Smooth muscle cell (in vitro differentiated cells): ENCODE data around the gene SPRTN. TPM values are rescaled to one million over a fixed set of nuclear protein-coding genes. Genes with fewer than 3 reads are reported as not detected.

Experiments used
- DNase-seq: peaks from one replicate; lab custom pipeline; 2025; ENCODE audit not compliant: unreplicated experiment; lab: John Stamatoyannopoulos, UW
- H2AFZ ChIP-seq: fragments of 200-600 bp; sonication (generic); 2 replicates; pipeline ENCODE4 v1.6.0; 2016; ENCODE audit warnings: antibody characterized with exemption, low read depth, mild to moderate bottlenecking
- H3F3A ChIP-seq: fragments of 200-600 bp; sonication (generic); 2 replicates; pipeline ENCODE4 v1.6.0; 2017; ENCODE audit warnings: antibody characterized with exemption, low read depth
- H3K27ac ChIP-seq: fragments of 200-600 bp; sonication (generic); 2 replicates; pipeline ENCODE4 v1.5.1; 2016; ENCODE audit warnings: low read depth, mild to moderate bottlenecking
- H3K27me3 ChIP-seq: fragments of 200-600 bp; sonication (generic); 2 replicates; pipeline ENCODE4 v1.6.1; 2016; ENCODE audit warnings: low read depth, mild to moderate bottlenecking
- H3K36me3 ChIP-seq: fragments of 200-600 bp; sonication (generic); 2 replicates; pipeline ENCODE4 v1.5.1; 2016; ENCODE audit warnings: low read depth
- H3K4me1 ChIP-seq: fragments of 200-600 bp; sonication (generic); 2 replicates; pipeline ENCODE4 v1.5.1; 2016; ENCODE audit warnings: low read depth
- H3K4me2 ChIP-seq: fragments of 200-600 bp; sonication (generic); 2 replicates; pipeline ENCODE4 v1.6.0; 2016; ENCODE audit warnings: mild to moderate bottlenecking
- H3K4me3 ChIP-seq: fragments of 200-600 bp; sonication (generic); 2 replicates; pipeline ENCODE4 v1.5.1; 2016; ENCODE audit warnings: mild to moderate bottlenecking
- H3K79me2 ChIP-seq: fragments of 200-600 bp; sonication (generic); 2 replicates; pipeline ENCODE4 v1.6.0; 2016; ENCODE audit warnings: low read depth, mild to moderate bottlenecking
- H3K9ac ChIP-seq: fragments of 200-600 bp; sonication (generic); 2 replicates; pipeline ENCODE4 v1.6.0; 2016; ENCODE audit warnings: low read depth
- H3K9me3 ChIP-seq: fragments of 200-600 bp; sonication (generic); replicated peaks from 2 replicates; pipeline ENCODE4 v1.5.1; 2016; ENCODE audit warnings: low read depth
- H4K20me1 ChIP-seq: fragments of 200-600 bp; sonication (generic); 2 replicates; pipeline ENCODE4 v1.6.0; 2016; ENCODE audit warnings: low read depth
- CTCF ChIP-seq: fragments of 200-600 bp; sonication (generic); IDR thresholded peaks from 2 replicates; pipeline ENCODE4 v1.5.1; 2017; ENCODE audit warnings: borderline replicate concordance, mild to moderate bottlenecking, antibody characterized with exemption; ENCODE audit not compliant: insufficient read depth, poor library complexity, severe bottlenecking
- WGBS: methylation state at CpG from one replicate; pipeline ENCODE4 v1.1.7; 2016; ENCODE audit warnings: low lambda C conversion rate; 5-methylcytosine and 5-hydroxymethylcytosine counted together
- polyA plus RNA-seq: library from polyadenylated mRNA; unstranded; fragments of >200 nt; fragmentation: Nextera tagmentation; extraction: Ambion mirVana; gene quantifications from 2 replicates; pipeline ENCODE4 v1.2.1, GENCODE V29; 2016
- total RNA-seq: library from RNA; depleted of rRNA; stranded (reverse); fragments of >200 nt; gene quantifications from 2 replicates; pipeline ENCODE4 v1.2.3, GENCODE V29; 2014

SPRTN gene
- total and polyA plus RNA-seq, 2 experiments from 2014 or later = 9.6 to 16.9 TPM

GRCh38 chr1:231319080-231319479 is 19.0 kb upstream of the SPRTN start:
- Histone ChIP-seq H2AFZ (no peak overlapping the region), H3K27ac (no peak overlapping the region), H4K20me1 (no peaks in the 10 kb centered on the region), H3F3A (no peaks in the 10 kb centered on the region), H3K79me2 (no peaks in the 10 kb centered on the region), H3K36me3 (no peaks in the 10 kb centered on the region), H3K9me3 (no peaks in the 10 kb centered on the region), H3K9ac (no peak overlapping the region), H3K4me3 (no peak overlapping the region), H3K4me1 (no peaks in the 10 kb centered on the region), H3K4me2 (no peak overlapping the region), H3K27me3 (no peaks in the 10 kb centered on the region)
- WGBS = 94% methylated on average over 9 of the region's 9 CpGs
- no peak for DNase-seq
- no peak for TF ChIP-seq CTCF

GRCh38 chr1:231322880-231323530 is 15.1 kb upstream of the SPRTN start:
- Histone ChIP-seq H3F3A (no peaks in the 10 kb centered on the region), H3K27me3 (no peaks in the 10 kb centered on the region), H3K4me2 (no peak overlapping the region), H2AFZ (no peak overlapping the region), H3K27ac (no peak overlapping the region), H3K4me3 (no peak overlapping the region), H4K20me1 (no peaks in the 10 kb centered on the region), H3K79me2 (no peaks in the 10 kb centered on the region), H3K9me3 (no peaks in the 10 kb centered on the region), H3K9ac (no peak overlapping the region), H3K36me3 (no peaks in the 10 kb centered on the region), H3K4me1 (no peaks in the 10 kb centered on the region)
- WGBS = 95% methylated on average over 7 of the region's 7 CpGs
- TF ChIP-seq CTCF = no peak
- DNase-seq = no peak

GRCh38 chr1:231324660-231325059 is 13.4 kb upstream of the SPRTN start:
- Histone ChIP-seq H4K20me1 (no peaks in the 10 kb centered on the region), H3K9me3 (no peaks in the 10 kb centered on the region), H3K9ac (no peak overlapping the region), H3F3A (no peaks in the 10 kb centered on the region), H3K4me2 (no peak overlapping the region), H2AFZ (no peak overlapping the region), H3K4me1 (no peaks in the 10 kb centered on the region), H3K36me3 (no peaks in the 10 kb centered on the region), H3K27ac (no peak overlapping the region), H3K4me3 (no peak overlapping the region), H3K79me2 (no peaks in the 10 kb centered on the region), H3K27me3 (no peaks in the 10 kb centered on the region)
- 79% methylated on average over 5 of the region's 5 CpGs for WGBS
- no peak for TF ChIP-seq CTCF
- DNase-seq = no peak

- Histone ChIP-seq H3K9me3 (no peaks in the 10 kb centered on the region), H3K4me1 (no peaks in the 10 kb centered on the region), H3K4me3 (no peak overlapping the region), H3K36me3 (no peaks in the 10 kb centered on the region), H3K27me3 (no peaks in the 10 kb centered on the region), H3K27ac (no peak overlapping the region), H3K9ac (no peak overlapping the region), H3K79me2 (no peaks in the 10 kb centered on the region), H4K20me1 (peaks cover 5% of the 10 kb centered on the region), H3K4me2 (no peak overlapping the region), H2AFZ (no peak overlapping the region), H3F3A (no peaks in the 10 kb centered on the region)
- TF ChIP-seq CTCF = no peak
- DNase-seq = no peak
- WGBS = 79% methylated on average over 1 of the region's 1 CpG
Measured at GRCh38 chr1:231326248-231326647, 11.8 kb upstream of the SPRTN start.
